OCI-LY3 (cell line): ENCODE measurements around the gene PLEKHH2.
A peak's percentile ranks its signal among the peaks of the same experiment; 100 is the strongest.

Experiments used
- H2AFZ ChIP-seq: fragments of 200-600, 300-600 bp; shearing (Covaris generic); 2 replicates; pipeline ENCODE4 v1.6.0; 2014; ENCODE audit warnings: antibody characterized with exemption, low read depth, low read length
- H3K27ac ChIP-seq: fragments of 200-600, 300-600 bp; sonication (generic); 2 replicates; pipeline ENCODE4 v1.5.1; 2014; ENCODE audit warnings: mild to moderate bottlenecking, low read length, moderate library complexity, mixed read lengths
- H3K27me3 ChIP-seq: fragments of 200-600, 300-600 bp; sonication (generic); 2 replicates; pipeline ENCODE4 v1.6.1; 2014; ENCODE audit warnings: low read depth, low read length, mixed read lengths
- H3K36me3 ChIP-seq: fragments of 200-600, 300-600 bp; sonication (generic); replicated peaks from 2 replicates; pipeline ENCODE3; 2014; ENCODE audit warnings: low read depth, low read length, mixed read lengths
- H3K4me1 ChIP-seq: fragments of 300-600, 200-600 bp; sonication (generic); 2 replicates; pipeline ENCODE4 v1.6.1; 2014; ENCODE audit warnings: low read length, mixed read lengths
- H3K4me2 ChIP-seq: fragments of 200-600, 300-600 bp; sonication (generic); 2 replicates; pipeline ENCODE4 v1.6.1; 2014; ENCODE audit warnings: low read length, mixed read lengths
- H3K4me3 ChIP-seq: fragments of 300-600, 200-600 bp; sonication (generic); 2 replicates; pipeline ENCODE4 v1.5.1; 2014; ENCODE audit warnings: antibody characterized with exemption, mild to moderate bottlenecking, low read length, moderate library complexity
- H3K79me2 ChIP-seq: fragments of 300-600, 200-600 bp; shearing (Covaris generic); 2 replicates; pipeline ENCODE4 v1.6.1; 2014; ENCODE audit warnings: mild to moderate bottlenecking, low read length, mixed read lengths
- H3K9ac ChIP-seq: fragments of 300-600, 200-600 bp; shearing (Covaris generic); 2 replicates; pipeline ENCODE4 v1.6.0; 2014; ENCODE audit warnings: mild to moderate bottlenecking, low read length, moderate library complexity
- H3K9me3 ChIP-seq: fragments of 200-600, 300-600 bp; shearing (Covaris generic); 2 replicates; pipeline ENCODE4 v1.6.1; 2014; ENCODE audit warnings: low read length, mixed read lengths; ENCODE audit not compliant: insufficient read depth
- H4K20me1 ChIP-seq: fragments of 200-600, 300-600 bp; sonication (generic); 2 replicates; pipeline ENCODE4 v1.6.1; 2016; ENCODE audit warnings: low read length, mixed read lengths; ENCODE audit not compliant: insufficient read depth
- CTCF ChIP-seq: fragments of 200-600, 300-600 bp; sonication (generic); IDR thresholded peaks from 2 replicates; pipeline ENCODE4 v1.5.1; 2014; ENCODE audit warnings: antibody characterized with exemption, low read length, low read depth
- EZH2phosphoT487 ChIP-seq: fragments of 200-600 bp; shearing (Covaris generic); IDR thresholded peaks from 2 replicates; pipeline ENCODE4 v1.6.1; 2018; ENCODE audit warnings: antibody characterized with exemption, mixed run types, low read depth

The PLEKHH2 gene

GRCh38 chr2:43605851-43606250 lies 31.2 kb upstream of the PLEKHH2 start:
- H4K20me1 ChIP-seq: no peaks in the 10 kb centered on the region
- H2AFZ ChIP-seq: no peak overlapping the region
- no peak overlapping the region for H3K4me2 ChIP-seq

GRCh38 chr2:43609290-43609918 lies 27.7 kb upstream of the PLEKHH2 start:
- Histone ChIP-seq H2AFZ (no peak overlapping the region), H3K4me3 (no peak overlapping the region)
- TF ChIP-seq EZH2phosphoT487 (no peak), CTCF (peak; percentile 79)

More at GRCh38 chr2:43605851-43606250, 31.2 kb upstream of the PLEKHH2 start:
- H3K9ac ChIP-seq: no peak overlapping the region
- no peaks in the 10 kb centered on the region for H3K36me3 ChIP-seq
- no peaks in the 10 kb centered on the region for H3K79me2 ChIP-seq
- no peaks in the 10 kb centered on the region for H3K4me1 ChIP-seq
- no peaks in the 10 kb centered on the region for H3K27me3 ChIP-seq
- no peak overlapping the region for H3K4me3 ChIP-seq
- TF ChIP-seq EZH2phosphoT487 (no peak), CTCF (no peak)
- H3K27ac ChIP-seq: no peak overlapping the region
- no peaks in the 10 kb centered on the region for H3K9me3 ChIP-seq

GRCh38 chr2:43610361-43610760 lies 26.7 kb upstream of the PLEKHH2 start:
- H3K4me3 ChIP-seq: no peak overlapping the region
- H3K27ac ChIP-seq: no peak overlapping the region
- no peak for TF ChIP-seq EZH2phosphoT487
- TF ChIP-seq CTCF: no peak
- H4K20me1 ChIP-seq: no peaks in the 10 kb centered on the region
- H3K4me2 ChIP-seq: no peak overlapping the region
- no peaks in the 10 kb centered on the region for H3K9me3 ChIP-seq
- H3K4me1 ChIP-seq: no peaks in the 10 kb centered on the region
- no peak overlapping the region for H2AFZ ChIP-seq
- no peaks in the 10 kb centered on the region for H3K36me3 ChIP-seq
- no peaks in the 10 kb centered on the region for H3K27me3 ChIP-seq
- H3K79me2 ChIP-seq: no peaks in the 10 kb centered on the region
- H3K9ac ChIP-seq: no peak overlapping the region

More at GRCh38 chr2:43609290-43609918, 27.7 kb upstream of the PLEKHH2 start:
- peak overlapping the region; percentile 32; the same call in 1 of the 2 replicates for H3K4me2 ChIP-seq
- no peak overlapping the region for H3K9ac ChIP-seq
- H3K27me3 ChIP-seq: no peaks in the 10 kb centered on the region
- no peaks in the 10 kb centered on the region for H3K79me2 ChIP-seq
- H3K36me3 ChIP-seq: no peaks in the 10 kb centered on the region
- no peaks in the 10 kb centered on the region for H3K4me1 ChIP-seq
- no peak overlapping the region for H3K27ac ChIP-seq
- H3K9me3 ChIP-seq: no peaks in the 10 kb centered on the region
- H4K20me1 ChIP-seq: no peaks in the 10 kb centered on the region

GRCh38 chr2:43611987-43612894 lies 24.8 kb upstream of the PLEKHH2 start:
- H3K4me2 ChIP-seq: peak overlapping the region; percentile 31
- no peaks in the 10 kb centered on the region for H3K9me3 ChIP-seq
- no peak overlapping the region for H3K4me3 ChIP-seq
- no peaks in the 10 kb centered on the region for H3K27me3 ChIP-seq
- TF ChIP-seq EZH2phosphoT487 (no peak), CTCF (peak; percentile 86)
- H3K36me3 ChIP-seq: no peaks in the 10 kb centered on the region
- no peak overlapping the region for H3K9ac ChIP-seq
- no peak overlapping the region for H3K27ac ChIP-seq
- no peaks in the 10 kb centered on the region for H3K79me2 ChIP-seq
- no peaks in the 10 kb centered on the region for H4K20me1 ChIP-seq
- H2AFZ ChIP-seq: peak overlapping the region; percentile 49; the same call in 1 of the 2 replicates
- H3K4me1 ChIP-seq: no peaks in the 10 kb centered on the region
